ENCODE data around the gene KIAA0930.

Gene KIAA0930

DNA sequence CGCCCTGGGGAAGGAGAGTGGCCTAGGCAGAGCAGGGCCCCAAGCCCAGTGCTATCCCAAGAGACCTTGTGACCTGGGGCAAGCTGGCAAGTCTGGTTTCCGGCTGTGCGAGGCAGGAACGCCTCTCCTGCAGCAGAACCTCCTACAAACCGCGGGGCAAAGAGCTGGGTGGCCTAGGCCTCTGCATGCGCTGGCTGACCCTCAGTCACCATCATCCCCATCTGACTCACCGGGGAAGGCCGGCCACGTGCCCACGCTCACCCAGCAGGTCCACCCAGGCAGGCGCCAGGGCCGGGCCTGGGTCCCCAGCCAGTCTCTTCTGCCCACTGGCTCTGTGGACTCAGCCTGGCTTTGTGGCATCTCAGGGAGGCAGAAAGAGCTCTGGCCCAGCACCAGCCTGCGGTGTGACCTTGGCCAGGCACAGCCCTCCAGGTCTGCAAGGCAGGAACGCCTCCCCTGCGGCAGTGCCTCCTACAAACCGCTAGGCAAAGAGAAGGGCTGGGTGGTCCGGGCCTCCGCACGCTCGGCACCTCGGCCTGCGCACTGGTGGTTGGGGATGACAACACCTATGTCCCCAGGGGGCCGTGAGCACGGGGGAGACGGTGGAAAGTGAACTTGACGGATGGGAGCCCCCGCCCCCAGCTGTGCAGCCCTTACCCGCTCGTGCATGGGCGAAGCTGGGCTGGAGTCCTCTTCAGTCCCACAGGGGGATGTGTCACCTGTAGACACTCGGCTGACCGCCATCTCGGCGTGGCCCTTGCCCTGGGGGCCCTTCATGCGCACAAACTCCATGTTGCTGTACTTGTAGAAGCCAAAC lies 38.2 kb downstream of the KIAA0930 start:
- no peak for TF ChIP-seq CTCF (IDR thresholded peaks at IDR 0.05)

DNA sequence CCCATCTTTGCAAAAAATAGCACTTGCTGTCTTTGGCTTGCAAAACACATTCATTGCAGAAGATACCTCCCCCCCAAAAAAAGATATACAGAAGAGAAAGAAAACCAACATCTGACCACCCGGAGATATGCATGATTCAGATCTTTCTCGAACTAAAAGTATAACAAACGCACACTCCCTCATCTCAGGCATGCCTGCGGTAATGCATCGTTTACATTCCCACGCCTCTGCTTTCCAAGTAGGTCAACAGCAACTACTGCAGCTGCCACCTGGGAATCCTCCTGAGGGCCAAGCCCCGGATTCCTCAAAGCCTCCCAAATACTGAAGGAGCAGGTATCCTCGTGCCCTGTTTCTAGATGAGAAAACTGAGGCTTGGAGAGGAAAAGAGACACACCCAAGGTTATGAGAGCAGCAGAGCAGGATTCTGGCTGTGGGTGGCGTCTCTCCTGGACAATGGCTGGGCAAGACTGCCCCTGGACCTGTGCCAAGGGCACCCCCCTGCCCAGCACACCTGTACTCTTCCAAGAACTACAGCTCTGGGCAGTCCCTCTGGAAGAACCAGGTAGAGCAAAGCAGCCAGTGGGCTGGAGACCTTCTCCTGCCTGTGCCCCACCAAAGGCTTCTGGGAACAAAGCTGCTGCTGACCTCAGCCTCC lies 38.9 kb downstream of the KIAA0930 start:
- TF ChIP-seq CTCF (IDR thresholded peaks at IDR 0.05) = no peak

DNA sequence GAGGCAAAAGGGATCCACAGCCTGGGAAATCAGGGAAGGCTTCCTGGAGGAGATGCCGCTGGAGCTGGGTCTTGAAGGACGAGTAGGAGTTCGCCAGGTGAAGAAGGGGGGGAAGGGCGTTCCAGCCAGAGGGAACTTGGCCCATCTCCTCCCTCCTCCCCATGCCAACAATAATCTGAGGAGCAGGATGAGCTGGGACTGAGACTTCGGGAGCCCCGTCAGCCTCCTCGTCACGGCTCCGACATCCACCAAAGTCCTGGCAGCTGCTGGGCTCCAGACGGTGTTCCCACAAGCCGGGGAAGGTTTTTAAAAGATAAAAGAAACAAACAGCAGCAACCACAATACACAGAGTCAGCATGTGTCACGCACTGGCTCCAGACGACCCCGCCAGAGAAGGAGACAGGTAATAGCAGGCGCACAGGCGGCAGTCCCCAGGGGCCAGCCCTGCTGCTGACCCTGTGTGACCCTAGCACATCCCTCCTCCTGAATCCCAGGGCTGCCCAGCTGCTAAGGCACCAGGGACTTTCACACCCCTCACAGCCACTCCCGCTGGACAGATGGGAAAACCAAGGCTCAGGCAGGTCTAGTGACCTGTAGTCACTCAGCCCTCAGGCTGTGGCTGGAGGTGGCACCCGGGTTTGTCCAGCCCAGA lies 39.7 kb downstream of the KIAA0930 start:
- no peak for TF ChIP-seq CTCF (IDR thresholded peaks at IDR 0.05)

DNA sequence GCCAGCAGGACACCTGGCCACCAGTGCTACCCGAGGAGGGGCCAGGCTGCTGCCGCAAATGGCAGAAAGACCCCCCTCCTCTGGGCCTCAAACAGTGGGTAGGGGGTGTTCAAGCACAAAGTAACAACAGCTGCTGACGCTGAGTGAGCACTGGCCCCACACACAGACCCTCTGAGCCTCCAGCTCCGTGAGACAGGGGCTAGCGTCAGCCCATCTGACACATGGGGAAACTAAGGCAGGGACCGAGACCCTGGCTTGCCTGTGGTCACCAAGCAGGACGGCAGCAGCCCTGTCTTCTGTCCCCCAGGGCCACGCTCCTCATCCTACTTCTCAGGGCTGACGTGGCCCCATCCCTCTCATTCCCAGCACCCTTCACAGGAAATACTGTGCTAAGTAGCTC lies 40.5 kb downstream of the KIAA0930 start:
- TF ChIP-seq CTCF (IDR thresholded peaks at IDR 0.05) = no peak

DNA sequence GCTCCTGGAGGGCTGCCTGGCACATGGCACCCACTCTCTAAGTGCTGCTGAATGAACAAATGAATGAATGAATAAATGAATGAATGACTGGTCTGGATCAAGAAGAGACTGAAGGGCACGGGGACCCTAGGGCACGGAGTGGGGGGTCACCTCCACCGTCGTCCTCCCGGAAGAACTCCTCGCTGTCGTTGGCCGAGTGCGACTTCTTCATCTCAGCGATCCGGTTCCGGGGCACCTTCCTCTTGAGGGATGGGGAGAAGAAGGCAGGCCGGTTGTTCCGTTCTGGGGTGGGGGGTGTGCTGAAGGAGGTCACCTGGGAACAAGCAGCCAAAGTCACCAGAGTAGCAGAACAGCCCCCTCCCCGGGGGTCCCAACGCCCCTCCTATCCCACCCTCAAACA lies 41.0 kb downstream of the KIAA0930 start:
- no peak for TF ChIP-seq CTCF (IDR thresholded peaks at IDR 0.05)

DNA sequence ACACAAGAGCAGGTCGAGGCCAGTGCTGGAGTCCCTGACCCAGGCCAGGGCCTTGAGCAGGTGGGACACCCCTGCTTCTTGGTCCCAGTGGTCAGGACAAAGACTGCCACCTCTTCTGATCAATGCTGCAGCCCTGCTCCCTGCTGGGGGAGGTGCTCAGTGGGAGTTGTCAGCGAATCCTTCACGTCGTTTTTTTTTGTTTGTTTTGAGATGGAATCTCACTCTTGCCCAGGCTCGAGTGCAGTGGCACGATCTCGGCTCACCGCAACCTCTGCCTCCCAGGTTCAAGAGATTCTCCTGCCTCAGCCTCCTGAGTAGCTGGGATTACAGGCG lies 42.3 kb downstream of the KIAA0930 start:
- no peak for TF ChIP-seq CTCF (IDR thresholded peaks at IDR 0.05)

GRCh38 chr22:45197606-45198462 lies 42.9 kb downstream of the KIAA0930 start:
- TF ChIP-seq CTCF (IDR thresholded peaks at IDR 0.05) = no peak
